ENCODE data around the gene PIAS1. TPM values are rescaled to one million over a fixed set of nuclear protein-coding genes. Genes with fewer than 3 reads are reported as not detected.

PIAS1 gene
- total RNA-seq, 1 experiment from 2014 or later, result 14.9 TPM

- DNase-seq (ENCODE audit: low read depth), result no peak
These were observed 8.9 kb downstream of the PIAS1 start for GRCh38 chr15:68062946-68063465.

- no peak for DNase-seq (ENCODE audit: low read depth)
These were observed 9.5 kb downstream of the PIAS1 start for GRCh38 chr15:68063606-68064005.

DNA sequence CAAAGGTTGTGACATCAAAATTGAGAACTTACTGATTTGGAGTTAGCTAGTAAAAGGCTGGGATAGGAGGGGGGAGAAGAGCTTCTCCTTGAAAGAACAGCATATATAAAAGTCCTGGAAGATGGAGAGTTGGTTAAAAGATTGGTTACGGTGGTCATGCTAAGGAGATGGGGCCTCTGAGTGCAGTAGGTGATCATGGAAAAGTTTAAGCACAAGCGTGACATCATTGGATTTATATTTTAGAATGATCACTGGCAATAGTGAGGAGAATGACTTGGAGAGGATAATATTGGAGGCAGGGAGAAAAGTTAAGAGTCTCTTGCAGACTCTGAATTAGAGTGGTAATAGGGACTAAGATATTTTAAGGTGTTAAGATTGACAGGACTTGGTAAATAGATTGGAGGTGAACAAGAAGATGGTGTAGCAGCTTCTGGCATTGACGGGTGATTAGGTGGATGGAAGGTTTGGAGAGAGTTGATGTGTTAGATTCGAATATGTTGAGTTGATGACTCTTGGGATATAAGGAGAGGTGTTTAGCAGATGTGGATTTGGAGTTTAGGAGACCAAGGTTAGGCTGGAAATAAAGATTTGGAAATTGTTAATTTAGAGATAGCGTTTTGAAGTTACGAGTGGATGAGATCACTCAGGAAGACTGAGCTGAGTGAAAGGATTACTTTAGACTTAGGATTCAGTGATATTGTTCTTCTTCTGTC is 19.6 kb downstream of the PIAS1 start:
- DNase-seq (ENCODE audit: low read depth), result no peak

DNA sequence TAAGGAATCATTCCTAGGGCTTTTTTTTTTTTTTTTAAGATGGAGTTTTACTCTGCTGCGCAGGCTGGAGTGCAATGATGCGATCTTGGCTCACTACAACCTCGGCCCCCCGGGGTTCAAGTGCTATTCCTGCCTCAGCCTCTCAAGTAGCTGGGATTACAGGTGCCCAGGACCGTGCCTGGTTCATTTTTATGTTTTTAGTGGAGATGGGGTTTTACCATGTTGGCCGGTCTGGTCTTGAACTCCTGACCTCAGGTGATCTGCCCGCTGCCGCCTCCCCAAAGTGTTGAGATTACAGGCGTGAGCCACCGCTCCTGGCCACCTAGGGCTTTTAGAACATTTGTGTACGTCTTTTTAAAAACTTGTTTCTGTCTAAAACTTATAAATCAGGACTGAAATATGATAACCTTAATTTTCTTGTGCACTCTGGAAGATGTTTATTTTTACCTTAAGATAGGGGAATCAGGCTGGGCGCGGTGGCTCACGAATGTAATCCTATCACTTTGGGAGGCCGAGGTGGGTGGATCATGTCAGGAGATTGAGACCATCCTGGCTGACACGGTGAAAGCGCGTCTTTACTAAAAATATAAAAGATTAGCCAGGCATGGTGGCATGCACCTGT is 21.8 kb downstream of the PIAS1 start:
- DNase-seq (ENCODE audit: low read depth), result no peak

DNA sequence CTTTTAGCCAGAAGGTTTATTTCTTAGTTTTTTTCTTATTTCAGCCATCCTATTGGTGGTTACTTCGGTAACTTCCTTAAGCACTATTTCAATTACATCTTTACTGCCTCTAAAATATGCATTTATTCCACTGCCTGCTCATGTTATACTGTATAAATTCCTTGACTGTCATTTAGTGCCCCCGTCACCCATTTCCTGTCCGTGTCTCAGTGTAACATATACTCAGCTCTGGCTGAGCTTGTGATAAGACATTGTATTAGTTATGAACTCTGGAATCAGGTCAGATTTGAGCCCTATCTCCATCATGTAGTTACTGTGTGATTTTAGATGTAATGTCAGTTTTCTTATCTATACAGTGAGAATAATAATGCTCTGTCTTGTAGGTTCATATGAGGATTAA is 24.2 kb downstream of the PIAS1 start:
- no peak for DNase-seq (ENCODE audit: low read depth)

DNA sequence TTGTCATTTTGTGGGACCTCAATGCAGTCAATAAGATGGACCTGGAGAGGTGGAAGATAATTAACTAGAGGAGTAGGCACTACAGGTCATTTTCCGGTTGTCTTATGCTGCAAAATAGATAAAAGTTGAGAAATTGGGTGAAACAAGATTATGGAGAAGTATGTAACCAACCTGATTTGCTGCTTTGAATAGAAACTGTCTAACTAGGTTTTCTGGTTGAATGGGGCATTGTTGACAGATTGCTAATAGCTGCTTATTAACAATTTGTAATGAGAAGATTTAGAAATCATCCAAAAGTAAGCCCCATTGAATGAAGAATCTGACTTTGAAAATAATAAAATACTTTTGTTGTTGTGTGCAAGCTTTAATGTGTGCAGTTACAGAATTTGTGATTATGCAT is 26.2 kb downstream of the PIAS1 start:
- DNase-seq (ENCODE audit: low read depth), result no peak

- no peak for DNase-seq (ENCODE audit: low read depth)
These were observed 26.7 kb downstream of the PIAS1 start for GRCh38 chr15:68080783-68081182.

- no peak for DNase-seq (ENCODE audit: low read depth)
These were observed 27.9 kb downstream of the PIAS1 start for GRCh38 chr15:68081869-68082505.

GRCh38 chr15:68082735-68083134 is 28.6 kb downstream of the PIAS1 start:
- no peak for DNase-seq (ENCODE audit: low read depth)

- DNase-seq (ENCODE audit: low read depth), result no peak
These were observed 29.3 kb downstream of the PIAS1 start for GRCh38 chr15:68083463-68083862.

DNA sequence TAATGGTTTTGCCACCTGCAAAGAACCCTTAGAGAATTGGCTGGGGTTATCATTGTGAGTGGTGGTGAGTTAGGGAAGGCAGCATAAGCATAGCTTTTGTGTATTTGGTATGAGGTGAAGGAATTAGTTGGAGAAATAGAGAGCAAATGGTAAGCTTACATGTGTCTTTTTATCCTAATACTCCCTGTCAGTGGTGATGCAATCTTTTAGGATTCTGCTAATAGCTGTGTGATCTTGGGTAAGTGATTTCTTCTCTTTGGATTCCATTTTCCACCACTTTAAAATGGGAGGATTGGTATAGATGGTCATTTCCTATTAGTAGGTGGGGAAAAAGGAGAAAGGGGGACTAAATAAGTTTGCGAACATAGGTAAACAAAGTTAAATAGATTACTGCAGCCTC is 30.9 kb downstream of the PIAS1 start:
- DNase-seq (ENCODE audit: low read depth), result no peak

GRCh38 chr15:68091743-68092142 is 37.6 kb downstream of the PIAS1 start:
- no peak for DNase-seq (ENCODE audit: low read depth)

- no peak for DNase-seq (ENCODE audit: low read depth)
These were observed 42.0 kb downstream of the PIAS1 start for GRCh38 chr15:68096099-68096498.

DNA sequence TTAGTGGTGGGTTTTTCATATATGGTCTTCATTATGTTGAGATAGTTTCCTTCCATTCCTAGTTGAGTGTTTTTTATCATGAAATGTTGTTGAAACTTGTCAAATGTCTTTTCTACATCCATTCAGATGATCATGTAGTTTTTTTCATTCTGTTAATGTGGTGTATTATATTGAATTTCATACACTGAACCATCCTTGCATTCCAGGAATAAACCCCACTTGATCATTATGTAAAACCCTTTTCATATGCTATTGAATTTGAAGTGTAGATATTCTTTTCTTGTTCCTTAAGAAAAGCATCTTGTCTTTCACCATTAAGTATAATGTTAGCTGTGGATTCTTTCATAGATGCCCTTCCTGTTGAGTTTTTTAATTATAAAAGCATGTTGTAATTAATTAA is 42.9 kb downstream of the PIAS1 start:
- DNase-seq (ENCODE audit: low read depth), result no peak

- DNase-seq (ENCODE audit: low read depth), result no peak
These were observed 44.4 kb downstream of the PIAS1 start for GRCh38 chr15:68098465-68098864.

DNA sequence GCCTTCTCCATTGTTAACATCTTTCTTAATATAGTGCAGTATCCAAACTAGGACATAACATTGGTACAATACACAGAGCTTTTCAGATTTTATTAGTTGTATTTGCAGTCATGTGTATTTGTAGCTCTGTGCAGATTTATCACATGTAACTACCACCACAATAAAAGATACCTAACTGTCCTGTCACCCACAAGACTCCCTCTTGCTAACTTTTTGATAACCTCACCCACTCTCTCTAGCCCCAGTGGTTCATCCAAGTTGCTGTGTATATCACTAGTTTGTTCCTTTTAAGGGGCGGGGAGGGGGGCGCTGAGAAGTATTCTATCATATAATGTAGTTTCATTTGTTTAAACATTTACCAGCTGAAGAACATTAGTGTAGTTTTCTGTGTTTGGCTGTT is 46.1 kb downstream of the PIAS1 start:
- DNase-seq (ENCODE audit: low read depth), result no peak

- no peak for DNase-seq (ENCODE audit: low read depth)
These were observed 49.5 kb downstream of the PIAS1 start for GRCh38 chr15:68103603-68104002.

DNA sequence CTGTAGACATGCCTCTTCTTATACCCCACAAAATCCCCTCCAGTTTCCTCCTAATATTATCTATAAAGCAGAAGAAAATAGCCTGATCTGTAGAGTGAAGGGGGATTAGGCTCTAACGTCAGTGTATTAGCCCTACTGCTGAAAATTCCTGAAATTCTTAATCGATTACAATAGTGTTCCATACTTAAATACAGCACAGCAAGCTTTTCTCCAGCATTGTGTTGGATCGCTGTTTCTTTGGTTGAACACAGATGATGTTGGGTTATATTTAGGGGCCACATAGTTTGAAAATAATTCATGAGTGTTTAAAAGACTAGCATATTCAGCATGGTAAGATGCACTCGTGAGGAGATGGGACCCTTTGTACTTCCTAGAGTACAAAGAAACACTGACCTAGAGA is 52.5 kb downstream of the PIAS1 start:
- DNase-seq (ENCODE audit: low read depth), result no peak

DNA sequence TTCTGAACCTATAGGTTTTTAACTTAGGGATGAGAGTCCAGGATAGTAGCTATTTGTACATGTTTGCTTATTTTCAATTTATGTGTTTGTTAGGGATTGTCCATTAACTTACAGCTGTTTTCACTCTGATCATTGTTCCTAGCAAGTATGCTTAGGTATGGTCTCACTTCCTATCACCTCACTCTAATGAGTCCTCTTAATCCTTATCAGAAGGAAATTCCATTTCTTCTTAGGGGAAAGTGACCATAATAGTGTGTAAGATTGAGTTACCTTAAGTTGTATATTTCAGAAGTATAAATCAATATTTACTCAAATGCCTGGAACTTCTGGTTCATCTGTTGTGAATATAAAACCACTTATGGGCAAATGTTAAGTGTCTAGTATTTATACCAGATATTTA is 53.0 kb downstream of the PIAS1 start:
- no peak for DNase-seq (ENCODE audit: low read depth)

- no peak for DNase-seq (ENCODE audit: low read depth)
These were observed 58.6 kb downstream of the PIAS1 start for GRCh38 chr15:68112706-68113105.

DNA sequence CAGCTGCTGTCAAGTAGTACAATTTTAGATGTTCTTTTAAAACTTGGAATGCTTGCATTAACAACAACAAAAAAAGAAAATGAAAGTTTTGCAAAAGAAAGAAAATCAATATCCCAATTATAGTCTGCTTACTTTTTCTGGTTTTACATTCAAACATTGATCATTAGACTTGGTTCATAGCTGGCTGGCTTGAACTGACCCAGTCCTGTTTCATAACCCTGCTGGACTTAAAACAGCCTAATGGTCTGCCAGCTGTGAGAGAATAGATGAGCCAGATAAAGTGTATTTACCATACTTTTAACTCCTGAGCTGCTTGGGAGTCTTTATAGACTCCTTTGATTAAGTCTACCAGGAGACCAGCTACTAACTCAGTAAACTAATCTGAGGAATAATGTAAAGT is 59.2 kb downstream of the PIAS1 start:
- no peak for DNase-seq (ENCODE audit: low read depth)

DNA sequence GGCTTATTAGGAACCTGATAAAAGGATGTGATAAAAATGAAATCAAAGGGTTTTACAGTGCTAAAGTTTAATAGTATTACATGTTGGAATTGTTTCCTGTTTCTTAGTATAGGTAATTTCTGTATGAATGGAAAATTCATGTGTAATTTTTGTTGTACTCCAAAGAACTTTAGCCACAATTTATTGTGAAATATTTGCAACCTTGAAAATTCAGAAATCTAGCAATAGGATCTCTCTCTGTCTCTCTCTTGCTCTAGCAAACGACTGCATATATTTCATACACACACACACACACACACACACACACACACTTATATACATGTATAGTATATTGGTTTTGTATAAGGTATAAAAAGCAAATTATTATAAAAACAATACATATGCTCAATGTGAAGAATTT is 59.6 kb downstream of the PIAS1 start:
- no peak for DNase-seq (ENCODE audit: low read depth)

- DNase-seq (ENCODE audit: low read depth), result no peak
These were observed 60.2 kb downstream of the PIAS1 start for GRCh38 chr15:68114356-68114755.

Data from Daoy (cell line).